Left forelimb (tissue), 1 donor: Measurements from ENCODE around the gene CDH23.
"Not testable (repeated sequence)": the region's sequence is repeated elsewhere in the genome, so short reads cannot be mapped to it uniquely, and the experiment has no call there.

Source experiments
- DNase-seq: peaks from one replicate; pipeline ENCODE4 v3.0.0-alpha.2; 2018; ENCODE audit warnings: low spot score

CDH23 gene

GRCh38 chr10:71851465-71852095, 454.9 kb downstream of the CDH23 start:
- DNase-seq, result not testable (repeated sequence)

DNA sequence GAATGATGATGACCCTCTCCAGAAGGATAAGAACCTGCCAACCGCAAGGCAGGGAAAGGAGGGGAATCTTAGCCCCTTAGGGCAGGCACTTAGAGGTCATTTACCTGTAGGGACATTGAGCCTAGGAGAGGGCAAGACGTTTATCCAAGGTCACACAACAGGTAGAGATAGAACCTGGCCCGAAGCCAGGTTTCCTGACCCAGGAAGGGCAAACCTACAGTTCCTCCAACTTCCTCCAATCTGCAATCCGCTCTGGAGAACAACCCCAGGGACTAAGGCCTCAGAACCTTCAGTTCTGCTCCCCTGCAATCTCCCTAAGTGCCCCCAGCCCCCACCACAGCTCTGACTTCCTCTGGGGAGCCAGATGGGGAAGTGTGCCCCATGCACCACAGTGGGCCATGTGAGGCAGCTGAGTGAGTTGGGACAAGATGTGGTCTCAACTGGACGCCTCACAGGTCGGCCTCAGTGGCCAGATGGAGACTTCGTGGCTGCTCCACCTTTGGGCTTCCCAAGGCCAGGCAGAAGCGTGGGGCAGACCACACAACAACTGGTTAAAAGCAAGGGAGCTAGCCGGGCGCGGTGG, 455.7 kb downstream of the CDH23 start:
- DNase-seq, result no peak

- DNase-seq, result no peak
These were observed 457.3 kb downstream of the CDH23 start for GRCh38 chr10:71854031-71854430.

GRCh38 chr10:71856619-71857018, 459.9 kb downstream of the CDH23 start:
- DNase-seq, result no peak

DNA sequence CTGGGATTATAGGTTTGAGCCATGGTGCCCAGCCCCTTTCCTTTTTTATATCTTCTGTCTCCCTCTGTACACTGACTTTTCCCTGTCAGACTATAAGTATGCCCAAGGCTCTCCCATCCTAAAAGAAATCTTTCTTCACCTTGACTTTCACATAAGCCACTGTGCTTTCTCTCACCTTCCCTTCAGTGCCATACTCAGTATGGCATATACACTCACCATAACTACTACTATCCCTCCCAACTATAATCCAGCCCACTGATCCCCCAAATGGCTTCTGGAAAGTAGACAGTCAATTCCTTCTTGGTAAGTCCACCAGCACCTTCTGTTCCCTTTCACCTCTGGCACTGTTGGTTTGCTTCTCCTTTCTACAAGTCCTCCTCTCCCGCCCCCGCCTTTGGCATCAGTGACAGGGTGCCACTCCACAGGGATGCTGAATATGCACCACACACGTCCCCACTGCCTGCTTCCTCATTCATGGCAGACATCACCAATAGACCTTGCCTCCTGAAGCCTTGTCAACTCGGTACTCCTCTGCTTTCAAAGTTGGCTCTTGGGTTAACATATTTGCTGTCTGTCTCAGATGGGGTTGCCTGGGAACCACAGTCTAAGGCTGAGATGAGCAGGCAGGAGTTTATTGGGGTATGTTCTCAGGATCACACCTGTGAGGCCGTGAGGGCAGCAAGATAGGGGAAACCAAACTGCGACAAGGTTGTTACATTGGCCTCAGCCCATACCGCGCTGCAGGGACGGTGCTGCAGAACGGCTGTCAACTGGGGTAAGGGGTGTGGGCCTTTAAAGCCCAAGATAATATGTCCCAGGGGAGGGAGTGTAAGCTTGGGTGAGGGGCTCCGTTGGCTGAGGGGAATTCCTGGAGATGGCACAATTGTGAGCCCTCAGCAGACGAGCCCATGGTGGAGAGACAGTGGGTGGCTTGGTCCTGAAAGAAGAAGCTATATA, 461.5 kb downstream of the CDH23 start:
- DNase-seq, result no peak

DNA sequence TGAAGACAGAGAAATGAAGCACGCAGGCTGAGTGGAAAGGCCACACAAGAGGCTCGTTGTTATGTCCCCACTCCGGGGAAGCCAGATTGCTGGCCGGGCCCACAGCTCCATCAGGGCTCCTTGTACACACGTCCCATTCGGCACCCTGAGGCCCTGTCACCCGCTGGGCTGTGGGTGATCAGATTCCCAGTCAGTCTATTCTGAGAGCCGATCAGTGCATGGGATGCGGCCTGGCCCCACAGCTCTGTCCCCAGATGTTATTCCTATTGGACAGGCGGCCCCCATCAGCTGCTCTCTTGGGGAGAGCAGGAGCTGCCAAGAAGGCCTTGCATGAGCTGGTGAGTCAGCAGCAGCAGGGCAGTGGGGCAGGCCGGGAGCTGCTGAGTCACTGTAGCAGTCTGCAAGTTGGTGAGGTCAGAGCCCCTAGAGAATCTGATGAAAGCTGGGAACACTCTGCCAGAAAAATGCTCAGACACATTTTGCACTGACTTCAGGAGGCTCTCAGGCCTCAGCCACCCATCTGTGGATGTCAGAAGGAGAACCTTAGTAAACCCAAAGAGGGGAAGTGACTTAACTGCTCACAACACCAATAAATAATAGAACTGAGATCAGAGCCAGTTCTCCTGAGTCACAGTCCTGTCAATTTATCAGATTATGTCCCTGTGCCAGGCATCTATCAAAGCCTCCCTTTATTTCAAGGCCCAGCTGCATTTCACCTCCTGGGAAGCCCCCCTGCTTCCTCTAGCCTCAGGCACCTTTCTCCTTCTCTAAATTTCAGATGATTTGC, 463.7 kb downstream of the CDH23 start:
- DNase-seq, result peak; percentile 78

- DNase-seq, result no peak
These were observed 466.5 kb downstream of the CDH23 start for GRCh38 chr10:71863203-71863602.

DNA sequence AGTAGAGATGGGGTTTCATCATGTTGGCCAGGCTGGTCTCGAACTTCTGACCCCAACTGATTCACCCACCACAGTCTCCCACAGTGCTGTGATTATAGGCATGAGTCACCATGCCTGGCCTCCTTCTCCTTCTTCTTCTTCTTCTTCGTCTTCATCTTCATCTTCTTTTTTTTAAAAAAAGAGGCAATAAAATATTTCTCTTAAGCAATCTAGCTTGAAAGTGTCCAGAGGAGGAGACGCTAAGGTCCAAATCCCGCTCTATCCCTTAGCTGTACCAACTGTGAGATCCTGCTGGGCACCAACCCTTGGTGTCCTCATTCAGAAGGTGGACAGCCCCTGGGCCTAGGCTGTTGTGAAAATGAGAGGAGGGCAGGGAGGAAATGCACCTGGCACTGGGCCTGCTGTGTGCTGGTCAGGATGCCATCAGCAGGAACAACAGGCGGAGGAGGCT, 468.2 kb downstream of the CDH23 start:
- DNase-seq, result no peak
